Ascending aorta (tissue), 2 donors: Measurements from ENCODE around the gene ACHE. TPM values are rescaled to one million over a fixed set of nuclear protein-coding genes. Genes with fewer than 3 reads are reported as not detected.

Source experiments
- DNase-seq, 2 donors: peaks; one replicate each; pipeline ENCODE4 v3.0.0-alpha.2; 2019; ENCODE audit warnings: low spot score in 2 of 2
- H3K27ac ChIP-seq, 2 donors: fragments of 200-600 bp; sonication (generic); one replicate each; pipeline ENCODE4 v1.5.1; 2016 to 2017; ENCODE audit warnings: mild to moderate bottlenecking in 1 of 2
- H3K27me3 ChIP-seq: fragments of 200-600 bp; sonication (generic); one replicate; pipeline ENCODE4 v1.5.1; 2017
- H3K36me3 ChIP-seq, 2 donors: fragments of 200-600 bp; sonication (generic); one replicate each; pipeline ENCODE4 v1.5.1; 2016
- H3K4me1 ChIP-seq, 2 donors: fragments of 200-600 bp; sonication (generic); one replicate each; pipeline ENCODE4 v1.5.1; 2016 to 2017; ENCODE audit warnings: mild to moderate bottlenecking in 1 of 2
- H3K4me3 ChIP-seq, 2 donors: fragments of 200-600 bp; sonication (generic); one replicate each; pipeline ENCODE4 v1.5.1; 2016 to 2017; ENCODE audit warnings: mild to moderate bottlenecking in 1 of 2
- H3K9me3 ChIP-seq, 2 donors: fragments of 200-600 bp; sonication (generic); one replicate each; pipeline ENCODE4 v1.5.1; 2016
- CTCF ChIP-seq, 3 experiments: fragments of 200-600 bp in 2 of 3; fragments of 450-650 bp in 1 of 3; sonication (generic) in 2 of 3; IDR thresholded peaks; one replicate each; pipeline ENCODE4 v1.5.1; 2016 to 2019; ENCODE audit warnings: antibody characterized with exemption in 3 of 3, mild to moderate bottlenecking in 1 of 3, moderate library complexity in 1 of 3
- intact Hi-C: fragments of 100-400 bp; cut with DNase I; formaldehyde crosslinking; loops from one replicate; pipeline ENCODE4 v1.15.1; 2023
- total RNA-seq: library from RNA; depleted of rRNA; stranded (reverse); fragments of >200 nt; gene quantifications from one replicate; pipeline ENCODE4 v1.1.0, GENCODE V29; 2016

ACHE gene
- total RNA-seq, 1 donor from 2014 or later: 7.8 TPM

- no peak overlapping the region for H3K27ac ChIP-seq
- DNase-seq: no peak
Measured at GRCh38 chr7:100894860-100895700, 608 bp downstream of the ACHE start.

GRCh38 chr7:100893910-100894721 is 1.6 kb downstream of the ACHE start:
- intact Hi-C loops: loop anchor here (5.0 kb wide), 1 partner anchor 243 kb away; no protein-coding TSS in a partner anchor
- H3K27me3 ChIP-seq: peaks cover 14% of the 10 kb centered on the region
- H3K4me1 ChIP-seq: peaks cover 7 to 22% of the 10 kb centered on the region in 2 donors
- no peak for TF ChIP-seq CTCF (IDR thresholded peaks at IDR 0.05)
- no peaks in the 10 kb centered on the region for H3K36me3 ChIP-seq
- peak overlapping the region; percentile 46 to 62 for H3K4me3 ChIP-seq
- no peak overlapping the region for H3K27ac ChIP-seq
- no peaks in the 10 kb centered on the region for H3K9me3 ChIP-seq
- no peak for DNase-seq

More at GRCh38 chr7:100894860-100895700, 608 bp downstream of the ACHE start:
- intact Hi-C loops: loop anchor here (5.0 kb wide), 2 partner anchors 182 to 242 kb away; no protein-coding TSS in a partner anchor
- Histone ChIP-seq H3K4me3 (peak overlapping the region; percentile 46 to 62), H3K27me3 (peaks cover 14% of the 10 kb centered on the region), H3K4me1 (peaks cover 6 to 20% of the 10 kb centered on the region in 2 donors), H3K36me3 (no peaks in the 10 kb centered on the region), H3K9me3 (no peaks in the 10 kb centered on the region)
- peak; percentile 80 to 96 (median 93) for TF ChIP-seq CTCF (IDR thresholded peaks at IDR 0.05)

- H3K4me1 ChIP-seq: peaks cover 12 to 27% of the 10 kb centered on the region in 2 donors
- no peak for DNase-seq
- peaks cover 14% of the 10 kb centered on the region for H3K27me3 ChIP-seq
- intact Hi-C loops: loop anchor here (5.0 kb wide), 1 partner anchor 244 kb away; no protein-coding TSS in a partner anchor
- peaks cover 0 to under 1% of the 10 kb centered on the region in 2 donors for H3K36me3 ChIP-seq
- no peak for TF ChIP-seq CTCF (IDR thresholded peaks at IDR 0.05)
- no peak overlapping the region for H3K27ac ChIP-seq
- no peak overlapping the region for H3K4me3 ChIP-seq
- H3K9me3 ChIP-seq: no peaks in the 10 kb centered on the region
Measured at GRCh38 chr7:100893318-100893895, 2.3 kb downstream of the ACHE start.

GRCh38 chr7:100892364-100893317 is 3.0 kb downstream of the ACHE start:
- peaks cover 14% of the 10 kb centered on the region for H3K27me3 ChIP-seq
- H3K36me3 ChIP-seq: peaks cover 6 to 8% of the 10 kb centered on the region in 2 donors
- intact Hi-C loops: loop anchor here (5.0 kb wide), 1 partner anchor 245 kb away; no protein-coding TSS in a partner anchor
- no peak for DNase-seq
- no peak overlapping the region for H3K4me3 ChIP-seq
- peaks cover 12 to 27% of the 10 kb centered on the region in 2 donors for H3K4me1 ChIP-seq
- H3K27ac ChIP-seq: no peak overlapping the region
- no peak for TF ChIP-seq CTCF (IDR thresholded peaks at IDR 0.05)
- H3K9me3 ChIP-seq: no peaks in the 10 kb centered on the region
